ENCODE results near the gene UGDH. TPM values are rescaled to one million over a fixed set of nuclear protein-coding genes. Genes with fewer than 3 reads are reported as not detected.

UGDH gene
- polyA plus RNA-seq, 1 donor from 2014 or later, result 21.1 TPM

DNA sequence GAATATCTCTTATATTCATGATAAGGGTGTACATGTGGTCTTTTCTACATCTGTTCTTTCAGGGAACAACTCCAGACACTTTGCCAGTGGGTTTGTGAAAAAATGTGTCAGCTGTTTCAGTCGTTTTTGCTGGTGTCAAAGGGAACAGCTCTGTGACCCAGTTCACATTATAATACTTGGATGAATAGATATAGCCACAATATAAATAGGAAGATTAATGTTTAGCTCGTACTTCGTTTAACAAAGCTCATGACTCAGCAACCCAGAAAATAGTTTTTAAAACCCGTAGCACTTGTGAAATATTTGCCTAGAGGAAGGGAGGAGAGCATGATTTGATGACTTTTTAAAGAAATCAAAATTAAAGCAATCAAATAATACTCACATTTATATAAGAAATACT, 60.5 kb downstream of the UGDH start:
- no peaks in the 10 kb centered on the region for H3K9me3 ChIP-seq (ENCODE audit: low read length)
- H3K36me3 ChIP-seq (ENCODE audit: insufficient read depth, low read length), result peaks cover 7% of the 10 kb centered on the region
- TF ChIP-seq RAD21 (conservative IDR thresholded peaks at IDR 0.05), result no peak
- no peak for TF ChIP-seq EP300 (conservative IDR thresholded peaks at IDR 0.05; ENCODE audit: poor library complexity, severe bottlenecking)
- no peak for TF ChIP-seq SMC3 (conservative IDR thresholded peaks at IDR 0.05; ENCODE audit: poor library complexity)
- no peak for TF ChIP-seq TAF1 (IDR thresholded peaks at IDR 0.05; ENCODE audit: low read depth)
- no peak for TF ChIP-seq EZH2 (IDR thresholded peaks at IDR 0.05; ENCODE audit: borderline replicate concordance, insufficient read depth, low read length, poor library complexity, severe bottlenecking)
- no peak for TF ChIP-seq REST (IDR thresholded peaks at IDR 0.05; ENCODE audit: borderline replicate concordance)
- TF ChIP-seq POLR2AphosphoS5 (IDR thresholded peaks at IDR 0.05), result no peak
- no peak for TF ChIP-seq CTCF (IDR thresholded peaks at IDR 0.05; ENCODE audit: poor library complexity, severe bottlenecking)
- TF ChIP-seq MXI1 (conservative IDR thresholded peaks at IDR 0.05; ENCODE audit: poor library complexity, severe bottlenecking), result no peak
- no peak overlapping the region for H2AFZ ChIP-seq (ENCODE audit: low read depth, low read length)
- H3K27me3 ChIP-seq (ENCODE audit: insufficient read depth, low read depth, low read length), result no peaks in the 10 kb centered on the region
- H3K4me3 ChIP-seq (ENCODE audit: low read length), result no peak overlapping the region
- H3K9ac ChIP-seq (ENCODE audit: low read length), result no peak overlapping the region
- no peak overlapping the region for H3K4me2 ChIP-seq (ENCODE audit: low read length)
- H3K9me2 ChIP-seq (ENCODE audit: insufficient read depth, low read length), result no peaks in the 10 kb centered on the region
- no peaks in the 10 kb centered on the region for H4K20me1 ChIP-seq (ENCODE audit: insufficient read depth)
- H3K79me2 ChIP-seq (replicated peaks; ENCODE audit: insufficient read depth, low read length), result no peaks in the 10 kb centered on the region
- H3K27ac ChIP-seq (ENCODE audit: low read length), result no peak overlapping the region
- H3F3A ChIP-seq (ENCODE audit: insufficient read depth, low read length, poor library complexity, severe bottlenecking), result no peaks in the 10 kb centered on the region

- Histone ChIP-seq H3K27me3 (ENCODE audit: insufficient read depth, low read depth, low read length) (no peaks in the 10 kb centered on the region), H3K9ac (ENCODE audit: low read length) (no peak overlapping the region), H3K4me2 (ENCODE audit: low read length) (no peak overlapping the region), H3K9me2 (ENCODE audit: insufficient read depth, low read length) (no peaks in the 10 kb centered on the region), H3K4me3 (ENCODE audit: low read length) (no peak overlapping the region), H2AFZ (ENCODE audit: low read depth, low read length) (no peak overlapping the region), H3K79me2 (replicated peaks; ENCODE audit: insufficient read depth, low read length) (no peaks in the 10 kb centered on the region), H4K20me1 (ENCODE audit: insufficient read depth) (no peaks in the 10 kb centered on the region), H3K9me3 (ENCODE audit: low read length) (no peaks in the 10 kb centered on the region), H3K36me3 (ENCODE audit: insufficient read depth, low read length) (peaks cover 7% of the 10 kb centered on the region), H3K27ac (ENCODE audit: low read length) (peak overlapping the region; percentile 26), H3F3A (ENCODE audit: insufficient read depth, low read length, poor library complexity, severe bottlenecking) (no peaks in the 10 kb centered on the region)
- no peak for TF ChIP-seq POLR2AphosphoS5 (IDR thresholded peaks at IDR 0.05)
- TF ChIP-seq CTCF (IDR thresholded peaks at IDR 0.05; ENCODE audit: poor library complexity, severe bottlenecking), result peak; percentile 18
These were observed 62.2 kb downstream of the UGDH start for GRCh38 chr4:39464886-39465501.

All from neural cell (in vitro differentiated cells).